ENCODE data around the gene DAPK1.

The DAPK1 gene

DNA sequence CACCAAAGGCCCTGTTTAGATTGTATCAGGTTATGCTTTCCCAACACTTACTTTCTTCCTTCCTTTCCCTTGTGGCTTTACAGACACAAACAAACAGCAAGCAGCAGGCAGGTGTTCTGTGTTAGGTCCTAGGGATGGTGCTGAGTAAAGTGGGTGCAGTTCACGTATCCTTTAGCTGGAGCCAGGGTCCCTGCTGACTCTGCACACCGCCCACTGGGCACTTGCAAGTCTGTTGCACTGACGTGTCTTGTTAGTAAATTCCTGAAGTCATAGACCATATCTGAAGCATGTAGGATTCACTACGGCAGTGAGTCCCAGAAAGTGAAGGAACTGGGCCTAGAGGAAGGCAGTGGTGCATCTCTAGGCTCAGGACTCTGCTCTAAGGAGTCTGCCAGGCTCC lies 96.5 kb downstream of the DAPK1 start:
- no peak for DNase-seq (ENCODE audit: low spot score)
- TF ChIP-seq, protein P1, sequence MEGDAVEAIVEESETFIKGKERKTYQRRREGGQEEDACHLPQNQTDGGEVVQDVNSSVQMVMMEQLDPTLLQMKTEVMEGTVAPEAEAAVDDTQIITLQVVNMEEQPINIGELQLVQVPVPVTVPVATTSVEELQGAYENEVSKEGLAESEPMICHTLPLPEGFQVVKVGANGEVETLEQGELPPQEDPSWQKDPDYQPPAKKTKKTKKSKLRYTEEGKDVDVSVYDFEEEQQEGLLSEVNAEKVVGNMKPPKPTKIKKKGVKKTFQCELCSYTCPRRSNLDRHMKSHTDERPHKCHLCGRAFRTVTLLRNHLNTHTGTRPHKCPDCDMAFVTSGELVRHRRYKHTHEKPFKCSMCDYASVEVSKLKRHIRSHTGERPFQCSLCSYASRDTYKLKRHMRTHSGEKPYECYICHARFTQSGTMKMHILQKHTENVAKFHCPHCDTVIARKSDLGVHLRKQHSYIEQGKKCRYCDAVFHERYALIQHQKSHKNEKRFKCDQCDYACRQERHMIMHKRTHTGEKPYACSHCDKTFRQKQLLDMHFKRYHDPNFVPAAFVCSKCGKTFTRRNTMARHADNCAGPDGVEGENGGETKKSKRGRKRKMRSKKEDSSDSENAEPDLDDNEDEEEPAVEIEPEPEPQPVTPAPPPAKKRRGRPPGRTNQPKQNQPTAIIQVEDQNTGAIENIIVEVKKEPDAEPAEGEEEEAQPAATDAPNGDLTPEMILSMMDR (IDR thresholded peaks at IDR 0.05; ENCODE audit: extremely low read depth, missing control alignments) = no peak

DNA sequence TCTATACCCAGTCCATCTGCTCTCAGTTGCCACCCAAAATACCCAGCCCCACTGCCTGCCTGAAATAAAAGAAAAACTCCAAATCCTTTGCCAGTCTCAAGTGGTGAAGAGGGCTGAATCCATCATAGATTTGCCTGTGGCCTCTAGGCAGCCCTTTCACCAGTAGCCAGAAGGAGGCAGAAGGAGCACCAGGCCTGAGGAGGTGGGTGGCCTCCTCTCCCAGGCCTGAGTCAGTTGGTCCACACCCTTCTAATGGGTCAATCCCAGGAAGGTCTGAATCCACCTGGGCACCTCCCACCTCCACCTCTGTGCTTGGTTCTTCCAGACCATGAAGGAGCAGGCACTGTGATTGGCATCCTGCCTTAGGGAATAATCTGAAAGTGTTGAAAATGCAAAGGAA lies 97.0 kb downstream of the DAPK1 start:
- TF ChIP-seq, protein P1 (IDR thresholded peaks at IDR 0.05; ENCODE audit: extremely low read depth, missing control alignments) = no peak
- no peak for DNase-seq (ENCODE audit: low spot score)

DNA sequence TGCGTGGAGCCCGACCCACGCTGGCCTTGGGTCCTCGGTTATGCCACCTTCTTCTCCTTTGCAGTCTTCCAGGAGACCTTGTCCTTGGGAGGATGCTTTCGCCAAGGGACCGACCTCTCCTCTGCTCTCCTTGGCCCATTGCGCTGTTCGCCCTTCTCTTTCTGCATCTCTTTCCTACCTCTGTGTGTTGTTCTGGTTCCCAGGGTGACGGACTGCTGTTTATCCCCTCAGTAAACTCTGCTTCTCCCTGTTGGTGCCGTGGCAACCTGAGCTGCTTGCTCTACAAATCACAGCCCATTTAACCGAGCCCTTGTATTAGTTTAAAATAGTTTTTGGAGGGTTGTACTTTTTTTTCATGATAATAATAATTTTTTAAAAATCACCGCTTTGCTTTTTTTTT lies 97.9 kb downstream of the DAPK1 start:
- DNase-seq (ENCODE audit: low spot score) = no peak
- TF ChIP-seq, protein P1 (IDR thresholded peaks at IDR 0.05; ENCODE audit: extremely low read depth, missing control alignments) = no peak

DNA sequence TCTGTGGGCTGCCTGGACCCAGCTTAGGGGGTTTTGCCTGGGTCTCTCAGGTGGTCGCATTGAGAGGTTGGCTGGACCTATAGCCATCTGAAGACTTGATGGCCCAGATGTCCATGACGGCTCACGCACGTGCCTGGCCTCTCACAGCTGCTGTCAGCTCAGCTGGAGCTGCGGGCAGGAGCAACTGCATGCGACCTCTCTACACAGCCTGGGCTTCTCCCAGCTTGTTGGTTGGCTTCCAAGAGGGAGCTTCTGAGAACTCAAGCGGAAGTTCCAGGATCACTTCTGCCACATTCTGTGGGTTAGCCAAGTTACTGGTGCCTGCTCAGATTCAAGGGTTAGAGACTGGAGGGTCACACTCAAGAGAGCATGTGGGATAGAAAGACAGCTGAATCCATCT lies 99.2 kb downstream of the DAPK1 start:
- no peak for DNase-seq (ENCODE audit: low spot score)
- TF ChIP-seq, protein P1 (IDR thresholded peaks at IDR 0.05; ENCODE audit: extremely low read depth, missing control alignments) = no peak

DNA sequence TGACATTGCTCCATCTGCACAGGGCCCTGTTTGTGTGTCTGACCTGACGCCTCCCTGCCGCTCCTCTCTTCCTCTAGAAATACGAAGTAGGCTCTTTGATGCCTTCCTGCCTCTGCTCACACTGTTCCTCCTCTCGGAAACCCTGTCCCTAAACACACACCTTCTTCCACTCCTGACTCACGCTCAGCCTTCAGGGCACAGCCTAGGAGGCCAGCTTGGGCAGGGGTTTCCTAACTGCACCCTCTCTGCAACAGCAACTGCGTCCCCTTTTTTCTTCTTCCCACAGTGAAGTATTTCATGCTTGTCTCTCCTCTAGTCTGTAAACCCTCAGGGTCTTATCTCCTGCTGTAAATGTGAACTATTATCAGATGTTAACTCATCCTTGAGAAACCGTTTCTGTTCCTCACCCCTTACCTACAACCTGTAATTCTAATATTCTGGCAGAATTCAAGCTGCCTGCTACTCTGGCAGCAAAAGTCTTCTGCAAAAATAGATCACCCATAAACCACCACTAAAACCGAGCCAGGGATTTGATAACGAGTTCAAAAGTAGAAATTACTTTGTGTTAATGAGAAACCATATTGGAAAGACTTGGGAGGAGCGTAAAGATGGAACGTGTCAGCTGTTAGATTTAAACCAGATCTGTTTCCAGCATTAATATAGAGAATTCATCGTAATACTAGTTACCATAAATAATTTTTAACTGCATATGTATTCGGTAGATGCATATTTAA lies 100.2 kb downstream of the DAPK1 start:
- TF ChIP-seq, protein P1 (IDR thresholded peaks at IDR 0.05; ENCODE audit: extremely low read depth, missing control alignments) = no peak
- no peak for DNase-seq (ENCODE audit: low spot score)

DNA sequence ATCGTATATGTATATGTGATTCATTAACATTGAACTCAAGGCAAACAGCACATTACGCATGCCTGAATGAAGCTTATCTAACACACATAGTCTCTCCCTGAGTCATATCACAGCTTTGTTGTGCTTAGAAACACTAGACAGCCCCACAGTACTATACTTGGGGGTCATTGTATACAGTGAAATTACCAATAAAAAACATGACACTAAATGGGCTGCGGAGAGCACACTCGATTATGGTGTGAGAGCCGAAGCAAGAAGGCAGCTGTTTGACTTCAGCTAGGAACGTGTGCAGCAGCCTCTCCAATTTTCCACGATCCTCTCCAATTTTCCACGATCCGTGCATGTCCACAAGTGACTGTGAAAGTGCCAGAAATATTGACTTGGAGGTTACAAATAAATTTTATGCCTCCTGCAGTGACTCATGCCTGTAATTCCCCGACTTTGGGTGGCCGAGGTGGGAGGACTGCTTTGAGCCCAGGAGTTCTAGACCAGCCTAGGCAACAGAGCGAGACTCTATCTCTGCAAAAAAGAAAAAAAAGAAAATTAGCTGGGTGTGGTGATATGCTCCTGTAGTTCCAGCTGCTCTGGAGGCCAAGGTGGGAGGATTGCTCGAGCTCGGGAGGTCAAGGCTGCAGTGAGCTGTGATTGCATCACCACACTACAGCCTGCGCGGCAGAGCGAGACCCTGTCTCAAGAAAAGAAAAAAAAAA lies 102.4 kb downstream of the DAPK1 start:
- TF ChIP-seq, protein P1 (IDR thresholded peaks at IDR 0.05; ENCODE audit: extremely low read depth, missing control alignments) = no peak
- no peak for DNase-seq (ENCODE audit: low spot score)

DNA sequence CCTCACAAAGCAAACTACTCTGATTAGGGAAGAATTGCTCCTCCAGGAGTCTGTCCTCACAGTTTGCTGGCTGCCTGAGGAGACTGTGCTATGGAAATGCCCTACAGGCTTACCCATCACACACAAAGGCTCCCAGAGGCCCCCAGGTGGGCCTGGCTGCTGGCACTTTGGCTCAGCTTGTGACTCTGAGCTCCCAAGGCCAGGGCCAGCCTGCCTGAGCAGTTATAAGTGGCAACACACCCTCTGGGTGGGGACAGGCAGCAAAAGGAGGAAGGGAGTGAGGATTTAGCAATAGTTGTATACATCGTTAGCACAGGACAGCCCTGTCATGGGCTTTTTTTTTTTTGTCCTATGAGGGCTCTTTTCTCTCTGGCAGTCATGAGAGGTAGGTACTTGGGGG lies 103.5 kb downstream of the DAPK1 start:
- DNase-seq (ENCODE audit: low spot score) = no peak
- TF ChIP-seq, protein P1 (IDR thresholded peaks at IDR 0.05; ENCODE audit: extremely low read depth, missing control alignments) = no peak
